SKM-1 treated with dmso at 0.1 percent for 144 hours (cell line): Measurements from ENCODE around the gene FAM83F.
A peak's percentile ranks its signal among the peaks of the same experiment; 100 is the strongest.

Source experiments
- DNase-seq: peaks from one replicate; lab custom pipeline; 2025; ENCODE audit not compliant: unreplicated experiment; lab: John Stamatoyannopoulos, UW

FAM83F gene

DNA sequence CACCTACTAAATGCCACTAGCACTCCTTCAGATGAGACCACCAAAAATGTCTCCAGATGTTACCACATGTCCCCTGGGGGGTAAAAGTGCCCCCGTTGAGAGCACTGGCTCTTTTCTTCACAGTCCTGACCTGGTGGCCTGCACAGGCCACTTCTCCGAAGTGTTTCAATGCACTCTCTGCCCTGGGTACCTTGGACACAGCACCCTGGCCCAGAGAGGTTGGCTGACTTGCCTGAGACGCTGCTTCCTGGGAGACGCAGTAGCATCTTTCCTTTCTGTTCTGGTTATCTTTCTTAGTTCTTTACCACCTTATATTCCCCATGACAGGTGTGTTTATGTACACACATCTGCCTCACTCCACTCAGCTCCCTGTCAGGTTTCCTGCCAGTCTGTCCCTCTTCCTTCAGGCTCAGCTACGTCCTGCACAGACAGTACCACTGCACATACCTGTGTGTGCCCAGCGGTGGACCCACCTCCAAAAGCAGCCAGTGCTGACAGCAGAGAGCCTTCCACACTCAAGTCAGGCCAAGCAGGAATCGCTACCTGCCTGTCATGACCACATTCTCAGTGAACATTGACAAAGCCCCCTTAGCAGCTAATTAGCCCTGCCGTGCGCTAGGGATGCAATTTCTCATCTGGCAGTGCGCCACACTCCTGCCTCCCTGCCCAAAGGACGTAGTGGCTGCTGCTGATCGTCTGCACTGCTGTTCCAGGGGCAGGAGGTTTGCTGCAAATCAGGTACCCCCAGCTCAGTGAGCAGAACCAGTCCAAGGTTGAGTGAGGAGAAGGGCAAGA, 39.0 kb downstream of the FAM83F start:
- DNase-seq = no peak

DNA sequence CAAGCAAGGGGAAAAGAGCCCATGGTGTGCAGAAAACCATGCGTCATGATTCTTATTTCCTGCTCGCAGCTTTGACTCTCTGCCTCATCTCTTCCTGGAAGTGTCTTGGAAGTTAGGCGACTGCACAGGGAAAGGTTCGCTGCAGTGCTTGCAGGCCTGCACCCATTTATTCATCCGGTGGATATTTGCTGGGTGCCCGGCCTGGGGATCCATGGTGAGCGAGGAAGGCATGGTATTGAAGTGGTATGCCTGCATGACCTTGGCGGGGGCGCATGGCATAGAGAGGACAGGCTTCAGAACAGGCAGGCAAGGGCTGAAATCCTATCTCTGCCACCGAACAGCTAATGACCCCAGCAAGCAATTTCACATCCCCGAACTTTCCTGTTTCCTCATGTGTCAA, 40.6 kb downstream of the FAM83F start:
- no peak for DNase-seq

DNA sequence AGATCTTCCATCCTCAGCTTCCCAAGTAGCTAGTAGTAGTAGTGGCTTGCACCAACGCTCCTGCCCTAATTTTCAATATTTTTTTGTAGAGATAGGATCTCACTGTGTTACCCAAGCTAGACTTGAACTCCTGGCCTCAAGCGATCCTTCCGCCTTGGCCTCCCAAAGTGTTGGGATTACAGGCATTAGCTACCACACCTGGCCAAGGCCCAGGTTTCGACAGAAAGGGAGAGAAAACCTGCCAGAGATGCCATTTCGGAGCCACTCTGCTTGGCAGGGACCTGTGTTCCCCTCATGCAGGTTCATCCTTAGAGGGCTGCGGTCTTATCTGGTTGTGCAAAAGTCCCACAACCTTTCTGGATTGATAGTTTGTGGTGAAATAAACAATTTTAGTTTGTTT, 41.4 kb downstream of the FAM83F start:
- no peak for DNase-seq

DNA sequence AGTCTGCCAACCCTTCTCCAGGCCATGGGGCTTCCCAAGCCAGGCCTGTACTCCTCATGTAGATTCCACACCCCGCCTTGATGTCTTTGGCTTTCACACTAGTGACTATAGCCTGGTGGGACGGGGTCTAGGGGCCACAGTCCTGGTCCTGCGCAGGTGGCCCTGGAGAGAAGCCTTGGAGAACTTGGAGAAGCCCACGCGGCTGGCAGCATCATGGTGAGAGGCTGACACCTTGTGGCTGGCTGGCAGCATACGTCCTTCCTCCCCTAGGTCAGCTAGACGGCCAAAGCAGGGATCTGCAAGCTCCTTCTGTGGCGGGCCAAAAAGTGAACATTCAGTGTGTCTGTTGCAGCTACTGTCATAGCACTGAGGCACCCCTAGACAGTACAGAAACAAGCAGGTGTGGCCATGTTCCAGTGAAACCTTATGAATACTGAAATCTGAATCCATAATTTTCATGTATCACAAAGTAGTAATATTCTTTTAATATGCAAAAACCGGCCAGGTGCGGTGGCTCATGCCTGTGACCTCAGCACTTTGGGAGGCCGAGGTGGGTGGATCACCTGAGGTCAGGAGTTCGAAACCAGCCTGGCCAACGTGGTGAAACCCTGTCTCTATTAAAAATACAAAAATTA, 42.0 kb downstream of the FAM83F start:
- DNase-seq = peak; percentile 74

DNA sequence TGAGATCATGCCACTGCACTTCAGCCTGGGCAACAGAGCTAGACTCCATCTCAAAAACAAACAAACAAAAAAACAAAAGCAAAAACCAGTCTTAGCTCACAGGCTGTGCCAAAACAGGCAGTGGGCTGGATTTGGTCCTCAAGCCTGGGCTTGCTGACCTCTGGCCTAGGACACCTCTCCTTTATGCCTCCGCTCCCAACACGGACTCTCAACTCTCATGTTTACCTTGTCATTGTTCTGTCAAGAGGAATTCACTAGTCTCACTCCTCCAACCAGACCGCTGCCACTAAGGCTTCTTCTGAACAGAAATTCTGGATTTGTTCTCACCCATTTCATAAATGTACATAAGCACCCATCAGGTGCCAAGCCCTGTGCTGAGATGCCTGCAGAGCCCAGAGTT, 42.6 kb downstream of the FAM83F start:
- no peak for DNase-seq

DNA sequence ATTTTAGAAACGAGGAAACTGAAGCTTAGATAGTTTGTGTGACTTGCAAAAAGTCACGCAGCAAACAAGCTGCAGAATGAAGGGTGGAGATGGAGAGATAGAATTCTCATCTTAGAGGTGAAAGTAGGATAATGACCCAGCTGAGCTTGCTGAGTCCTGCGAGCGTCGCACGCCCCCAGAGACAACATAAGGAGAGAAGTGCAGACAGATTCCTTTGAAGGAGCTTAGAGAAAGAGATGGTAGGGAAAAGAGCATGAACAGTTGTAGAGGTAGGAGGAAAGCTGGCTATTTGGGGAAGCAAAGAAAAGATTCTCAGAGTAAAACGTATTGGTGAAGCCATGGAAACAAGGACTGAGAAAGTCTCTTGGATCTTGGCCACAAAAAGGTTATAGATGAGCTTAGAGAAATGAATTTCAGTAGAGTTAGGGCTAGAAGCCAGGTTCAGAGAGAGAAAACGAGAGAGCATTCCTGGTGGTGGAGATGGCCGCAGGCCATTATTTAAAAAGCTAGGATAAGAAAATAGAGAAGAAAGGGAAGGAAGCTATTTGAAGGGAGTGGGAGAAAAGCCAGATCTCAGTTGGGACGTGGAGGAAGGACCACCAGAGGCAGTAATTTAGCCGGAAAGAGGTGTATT, 44.8 kb downstream of the FAM83F start:
- no peak for DNase-seq

DNA sequence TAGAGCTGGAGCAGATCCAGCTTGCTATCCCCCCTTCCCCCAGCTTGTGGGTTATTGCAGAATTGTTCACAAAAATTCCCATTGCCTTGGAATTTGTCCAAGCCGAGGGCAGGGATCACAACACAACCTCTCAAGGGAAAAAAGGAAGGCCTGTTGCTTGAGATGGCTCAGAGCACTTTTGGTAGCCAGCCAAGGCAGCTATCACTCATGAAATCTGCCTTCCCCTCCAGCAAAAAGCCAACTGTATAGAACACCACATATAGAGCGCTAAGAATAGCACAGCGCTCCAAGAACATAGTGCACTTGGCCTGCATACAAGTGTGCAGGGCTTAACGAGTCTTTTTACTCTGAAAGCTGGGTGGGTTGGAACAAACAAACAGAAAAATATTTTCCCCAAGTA, 46.2 kb downstream of the FAM83F start:
- DNase-seq = no peak

DNA sequence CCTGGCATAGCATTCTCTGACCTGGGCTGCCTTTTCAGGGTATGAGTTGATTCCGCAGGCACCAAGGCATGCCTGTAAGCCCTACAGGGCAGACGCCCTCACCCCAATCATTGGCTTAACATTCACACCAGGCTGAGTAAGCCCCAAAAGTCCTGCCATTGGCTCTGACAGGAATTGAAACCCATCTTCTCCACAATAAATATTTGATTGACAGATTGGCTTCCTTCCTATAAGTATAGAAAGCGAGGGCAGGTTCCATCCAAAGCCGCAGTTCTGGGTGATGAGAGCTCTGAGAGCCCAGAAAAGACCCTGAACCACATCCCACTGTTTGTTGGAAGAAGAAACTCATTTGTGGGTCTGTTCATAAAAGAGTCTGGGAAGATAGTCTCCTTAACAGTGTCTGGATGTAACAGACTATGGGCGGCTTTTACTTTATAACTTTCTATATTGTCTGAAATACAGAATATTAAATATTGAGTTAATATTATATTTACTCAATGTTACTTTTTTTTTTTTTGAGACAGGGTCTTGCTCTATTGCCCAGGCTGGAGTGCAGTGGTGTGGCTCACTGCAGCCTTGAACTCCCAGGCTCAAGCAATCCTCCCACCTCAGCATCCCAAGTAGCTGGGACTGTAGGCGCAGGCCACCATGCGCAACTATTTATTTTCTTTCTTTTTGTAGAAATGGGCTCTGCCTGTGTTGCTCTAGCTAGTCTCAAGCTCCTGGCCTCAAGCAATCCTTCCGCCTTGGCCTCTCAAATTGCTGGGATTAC, 46.8 kb downstream of the FAM83F start:
- no peak for DNase-seq

DNA sequence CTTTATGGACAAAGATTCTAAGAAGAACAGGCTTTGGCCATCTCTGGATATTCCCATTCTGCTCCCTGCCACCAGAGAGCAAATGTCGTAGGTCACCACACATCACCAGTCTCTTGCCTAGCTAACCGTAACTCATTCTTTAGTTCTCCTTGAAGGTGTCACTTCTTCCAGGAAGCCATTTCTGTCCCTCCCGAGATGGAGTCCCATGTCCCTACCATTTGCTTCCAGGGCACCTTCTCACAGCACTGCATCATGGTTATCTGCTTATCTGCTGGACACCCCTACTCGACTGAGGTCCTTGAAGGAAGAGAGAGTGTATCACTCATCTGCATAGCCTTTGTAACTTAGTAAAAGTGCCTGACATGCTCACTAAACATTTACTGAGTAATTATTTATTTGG, 47.6 kb downstream of the FAM83F start:
- DNase-seq = no peak

DNA sequence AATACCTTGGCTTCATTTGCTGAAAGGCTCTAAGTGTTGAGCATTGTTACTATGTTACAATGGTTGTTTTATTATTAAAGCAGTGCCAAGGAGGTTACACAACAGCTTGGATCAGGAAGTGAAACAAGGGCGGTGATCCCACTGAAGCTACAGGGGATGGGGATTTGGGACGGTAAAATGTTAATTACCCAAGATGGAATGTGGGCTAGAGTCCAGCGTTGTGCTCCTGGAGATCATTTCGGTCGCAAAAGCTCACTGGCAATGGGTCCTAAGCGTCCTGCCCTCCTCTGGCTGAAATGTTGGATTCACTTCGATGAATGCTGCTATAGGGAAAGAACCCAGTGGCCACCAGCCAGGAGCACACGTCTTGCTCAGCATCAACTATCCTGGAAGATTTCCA, 48.3 kb downstream of the FAM83F start:
- DNase-seq = no peak

DNA sequence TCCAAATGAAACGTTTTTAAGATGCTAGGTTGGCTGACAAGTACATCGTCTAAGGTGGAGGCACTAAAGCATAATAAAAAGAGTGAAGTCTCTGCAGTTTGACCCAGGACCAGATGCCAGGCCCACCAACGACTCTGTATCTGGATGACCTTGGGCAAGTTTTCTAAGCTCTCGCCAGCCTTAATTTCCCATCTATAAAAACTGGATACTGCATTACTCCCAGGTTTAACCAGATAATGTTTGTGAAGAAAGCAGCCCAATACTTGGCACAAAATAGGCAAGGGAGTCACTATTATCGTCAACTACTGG, 49.0 kb downstream of the FAM83F start:
- DNase-seq = no peak

DNA sequence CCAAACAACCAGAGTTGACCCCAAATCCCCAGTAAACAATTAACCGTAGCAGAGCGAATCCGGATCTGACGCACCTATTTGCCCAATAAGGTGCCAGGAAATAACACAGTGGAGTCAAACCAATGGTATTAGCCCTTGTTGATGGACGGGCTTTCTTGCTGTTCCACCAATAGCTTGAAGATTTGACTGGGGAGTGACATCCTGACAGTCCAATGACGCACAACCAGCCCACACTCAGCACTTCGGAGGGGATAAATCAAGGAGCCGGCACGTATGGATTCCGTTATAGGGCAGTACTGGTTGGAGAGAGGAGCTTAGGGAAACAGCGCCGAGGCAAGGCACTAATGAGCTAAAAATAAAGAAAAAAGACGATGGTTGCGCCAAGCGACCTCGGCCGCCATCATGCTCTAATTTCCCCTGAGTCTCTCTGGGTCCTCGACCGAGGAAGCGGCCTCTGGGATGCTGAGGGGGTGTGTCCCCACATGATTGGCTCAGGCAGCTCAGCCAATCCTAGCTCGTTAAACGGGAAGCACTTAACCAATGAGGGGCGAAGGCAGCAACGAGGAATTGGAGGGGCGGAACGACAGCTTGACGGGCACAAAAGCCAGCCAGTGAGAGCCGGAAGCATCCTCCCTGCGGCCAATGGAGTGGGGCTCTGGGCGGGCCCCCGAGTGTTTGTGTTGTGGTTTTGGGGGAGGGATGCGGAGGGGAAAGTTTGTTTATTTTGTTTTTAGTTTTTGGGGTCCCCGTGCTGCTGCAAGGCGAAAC, 49.5 kb downstream of the FAM83F start:
- peak; percentile 96 for DNase-seq

DNA sequence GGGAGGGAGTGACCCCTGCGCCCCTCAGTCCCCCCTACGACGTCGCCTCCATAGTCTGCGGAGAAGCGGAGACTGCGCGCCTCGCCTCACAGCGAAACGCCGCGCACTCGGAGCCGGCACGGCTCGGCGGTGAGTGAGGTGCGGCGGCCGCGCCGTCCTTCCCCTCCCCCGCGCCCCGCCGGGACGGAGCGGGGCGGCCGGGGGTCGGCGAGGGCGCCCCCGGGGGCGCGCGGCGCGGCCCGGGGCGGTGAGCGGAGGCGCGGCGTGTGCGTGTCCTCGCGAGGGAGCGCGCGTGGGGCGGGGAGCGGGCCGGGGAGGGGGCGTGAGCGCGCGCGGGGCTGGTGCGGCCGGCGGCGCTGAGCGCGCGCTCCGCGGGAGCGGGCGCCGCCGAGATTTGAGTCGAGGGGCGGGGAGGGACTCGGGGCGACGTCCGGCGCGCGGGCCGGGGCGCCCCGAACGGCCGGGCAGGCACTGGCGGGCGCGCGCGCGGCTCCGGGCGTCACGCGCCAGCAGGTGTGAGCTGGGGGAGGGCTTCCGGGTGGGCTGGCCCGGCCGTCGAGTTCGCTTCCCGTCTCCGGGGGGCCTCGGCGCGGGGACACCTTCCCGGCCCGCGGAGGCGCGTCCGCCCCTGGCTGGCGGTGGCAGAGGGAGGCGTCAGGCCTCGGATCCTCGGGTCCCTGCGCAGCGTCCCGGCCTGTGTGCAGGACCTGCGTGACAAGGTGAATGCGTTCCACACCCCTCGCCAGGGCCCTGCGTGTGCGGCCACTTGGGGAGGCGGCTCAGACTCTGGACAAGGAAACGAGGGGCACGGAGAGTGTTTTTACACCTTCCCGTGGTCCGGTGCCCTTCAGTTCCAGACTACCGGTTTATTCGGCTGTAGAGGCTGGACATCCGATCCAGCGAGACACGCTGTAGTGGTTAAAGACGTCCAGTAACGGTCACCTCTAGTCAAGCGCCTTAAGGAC, 50.4 kb downstream of the FAM83F start:
- DNase-seq = no peak

DNA sequence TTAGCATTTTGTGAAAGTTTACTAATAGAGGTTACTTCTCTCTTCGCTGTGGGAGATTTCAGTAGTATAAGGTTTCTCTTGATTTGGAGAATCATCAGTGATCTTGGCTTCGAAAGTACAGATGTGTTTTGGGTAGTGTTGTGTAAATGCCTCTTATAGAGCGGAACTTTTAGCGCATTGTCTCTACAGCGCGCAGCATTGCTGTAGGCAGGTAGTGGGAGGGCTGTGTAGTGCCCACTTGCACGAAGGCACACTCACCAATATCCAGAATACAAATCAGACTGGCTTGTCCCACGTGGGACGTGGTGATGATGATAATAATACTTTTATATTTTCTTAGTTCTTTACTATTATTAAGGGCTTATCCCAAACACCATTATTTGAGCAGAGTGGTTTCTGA, 51.4 kb downstream of the FAM83F start:
- no peak for DNase-seq

DNA sequence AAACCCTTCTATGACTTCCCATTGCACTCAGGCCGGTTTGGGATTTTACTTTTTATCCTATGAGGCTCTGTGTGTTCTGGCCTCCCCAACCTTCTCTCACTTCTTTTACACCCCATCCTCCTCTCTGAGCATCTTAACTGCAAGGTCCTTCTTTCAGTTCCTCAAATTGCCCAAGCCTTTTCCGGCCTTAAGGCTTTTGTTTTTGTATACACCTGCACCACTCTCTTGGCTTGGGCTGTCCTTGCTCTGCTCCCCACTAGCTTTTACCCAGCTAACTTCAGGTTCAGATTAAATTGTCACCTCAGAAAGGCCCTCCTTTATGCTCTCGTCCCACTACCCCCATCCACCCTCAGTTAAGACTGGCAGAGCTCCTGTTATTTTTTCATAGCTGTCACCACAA, 55.5 kb downstream of the FAM83F start:
- DNase-seq = peak; percentile 60

DNA sequence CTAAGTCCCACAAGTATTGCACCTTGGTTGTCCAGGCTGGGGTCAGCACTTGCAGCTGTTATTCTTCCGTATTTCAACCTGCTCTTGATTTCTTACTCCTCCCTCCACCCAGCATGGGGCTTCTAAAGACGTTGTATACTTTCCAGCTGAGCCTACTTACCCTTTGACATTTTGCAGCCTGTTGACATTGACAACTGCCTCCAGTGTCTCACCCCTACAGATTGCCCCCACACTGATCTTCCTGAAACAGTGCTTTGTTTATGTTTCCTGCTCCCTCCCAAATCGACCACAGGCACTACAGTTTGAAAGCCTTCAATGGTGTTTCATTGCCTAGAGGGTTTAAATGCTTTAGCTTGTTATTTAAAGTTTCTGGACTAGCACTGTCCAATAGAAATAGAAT, 56.6 kb downstream of the FAM83F start:
- no peak for DNase-seq

DNA sequence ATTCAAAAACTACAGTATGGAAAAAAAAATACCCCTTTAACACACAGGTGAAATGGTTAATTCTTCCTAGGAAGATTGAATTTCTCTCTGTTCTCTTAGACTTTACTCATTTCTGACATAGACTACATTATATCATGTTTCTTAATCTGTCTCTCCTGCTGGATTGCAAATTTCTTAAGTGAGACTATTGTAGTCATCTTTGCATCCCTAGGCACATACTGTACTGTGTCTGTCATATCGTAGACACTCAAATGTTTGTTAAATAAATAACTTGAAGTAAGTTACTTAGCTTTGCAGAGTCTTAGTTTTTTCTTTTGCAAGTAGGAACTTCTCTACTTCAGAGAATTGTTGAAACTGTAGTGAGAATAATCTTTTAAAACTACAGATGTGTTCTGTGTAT, 58.7 kb downstream of the FAM83F start:
- no peak for DNase-seq

DNA sequence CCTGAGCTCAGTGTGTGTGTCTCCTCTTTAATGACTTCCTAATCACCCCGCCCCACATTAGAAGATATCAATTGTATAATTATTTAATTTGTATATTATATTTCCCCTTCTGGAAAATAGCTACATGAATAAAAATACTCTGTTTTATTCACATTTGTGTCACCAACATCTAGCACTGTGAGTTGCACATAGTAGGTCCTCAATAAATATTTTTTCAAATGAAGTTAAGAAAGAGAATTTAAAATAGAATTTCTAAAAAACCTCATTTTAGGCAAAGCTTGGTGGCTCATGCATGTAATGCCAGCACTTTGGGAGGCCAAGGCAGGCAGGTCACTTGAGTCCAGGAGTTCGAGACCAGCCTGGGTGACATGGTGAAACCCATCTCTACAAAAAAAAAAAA, 59.7 kb downstream of the FAM83F start:
- DNase-seq = no peak

DNA sequence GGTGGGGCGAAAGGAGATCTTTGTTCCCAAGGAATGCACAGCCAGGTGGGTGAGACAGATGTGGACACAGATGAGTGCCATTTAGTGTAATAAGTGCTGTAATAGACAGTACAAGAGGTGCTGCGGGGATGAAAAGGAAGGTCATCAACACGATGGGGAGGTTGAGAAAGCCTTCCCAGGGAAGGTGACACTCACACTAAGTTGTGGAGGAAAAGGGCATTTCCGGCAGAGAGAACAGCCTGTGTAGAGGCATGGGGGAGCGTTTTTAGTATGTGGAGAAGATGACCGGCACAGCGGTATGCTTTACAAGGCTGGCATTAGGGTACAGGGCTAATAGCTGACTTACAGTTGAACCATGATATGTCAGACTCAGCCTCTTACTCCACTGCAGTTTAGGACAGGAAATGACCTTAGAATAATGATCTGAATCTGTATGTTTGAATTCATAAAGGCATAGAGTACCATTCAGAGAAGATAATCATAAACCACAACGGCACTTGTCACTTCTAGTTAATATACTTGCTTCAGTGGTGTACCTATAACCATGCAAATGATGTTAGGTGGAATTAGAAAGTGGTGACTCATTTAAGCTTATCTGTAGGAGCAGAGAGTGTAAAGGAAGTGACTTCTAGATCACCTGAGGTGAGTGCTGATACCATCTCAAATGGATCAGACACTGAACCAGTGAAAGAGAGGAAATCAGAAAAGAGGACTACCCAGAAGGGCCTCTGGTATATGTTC, 60.6 kb downstream of the FAM83F start:
- no peak for DNase-seq
